DMS114 treated with DMSO at 0.1 percent for 48 hours (cell line): ENCODE data around the gene RALGAPA2.

Source experiments
- DNase-seq: peaks from one replicate; lab custom pipeline; 2025; ENCODE audit not compliant: unreplicated experiment; lab: John Stamatoyannopoulos, UW

The RALGAPA2 gene

DNA sequence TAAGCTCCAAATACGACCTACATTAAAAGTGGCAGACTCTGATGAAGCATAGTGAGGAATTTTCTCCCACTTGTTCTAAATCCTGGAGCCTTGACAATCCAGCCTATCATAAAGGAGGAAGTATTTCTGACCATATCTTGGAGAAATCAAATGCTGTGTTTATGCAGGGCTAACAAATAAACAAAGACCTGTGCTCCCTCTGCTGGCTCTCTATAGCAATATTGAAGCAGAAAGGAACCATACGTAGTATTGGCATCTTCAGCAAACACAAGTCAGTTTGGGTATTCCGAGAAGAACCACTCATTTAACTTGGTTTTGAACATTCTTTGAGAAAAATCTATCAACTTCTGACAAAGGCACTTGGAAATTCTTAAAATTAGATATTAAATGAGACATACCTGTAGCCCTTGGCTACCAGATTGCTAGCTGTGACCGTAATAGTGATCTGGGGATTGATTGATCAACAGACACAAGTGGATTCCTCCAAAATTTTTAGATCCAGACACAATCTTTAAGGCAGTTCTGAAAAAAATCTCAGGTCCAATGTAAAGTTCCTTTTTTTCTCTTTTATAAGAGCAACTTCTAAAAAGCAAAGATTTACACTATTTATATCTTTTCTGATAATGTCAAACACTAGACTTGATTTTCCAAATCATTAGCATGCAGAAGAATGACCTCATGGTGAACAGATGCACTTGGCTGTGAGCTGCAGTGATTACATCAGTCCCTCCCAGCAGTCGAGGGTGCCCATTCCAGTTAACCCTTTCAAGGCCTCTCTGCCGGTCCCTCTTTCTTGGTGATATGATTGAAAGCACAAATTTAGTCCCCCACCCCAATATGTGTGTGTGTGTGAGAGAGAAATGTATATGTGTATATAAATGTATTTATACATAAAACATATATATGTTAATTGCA lies 304.3 kb downstream of the RALGAPA2 start:
- peak; percentile 3 for DNase-seq

- no peak for DNase-seq
Observed at GRCh38 chr20:20406306-20406705, 306.1 kb downstream of the RALGAPA2 start.

GRCh38 chr20:20405623-20406022 lies 306.8 kb downstream of the RALGAPA2 start:
- no peak for DNase-seq

GRCh38 chr20:20404633-20405032 lies 307.8 kb downstream of the RALGAPA2 start:
- DNase-seq = no peak

DNA sequence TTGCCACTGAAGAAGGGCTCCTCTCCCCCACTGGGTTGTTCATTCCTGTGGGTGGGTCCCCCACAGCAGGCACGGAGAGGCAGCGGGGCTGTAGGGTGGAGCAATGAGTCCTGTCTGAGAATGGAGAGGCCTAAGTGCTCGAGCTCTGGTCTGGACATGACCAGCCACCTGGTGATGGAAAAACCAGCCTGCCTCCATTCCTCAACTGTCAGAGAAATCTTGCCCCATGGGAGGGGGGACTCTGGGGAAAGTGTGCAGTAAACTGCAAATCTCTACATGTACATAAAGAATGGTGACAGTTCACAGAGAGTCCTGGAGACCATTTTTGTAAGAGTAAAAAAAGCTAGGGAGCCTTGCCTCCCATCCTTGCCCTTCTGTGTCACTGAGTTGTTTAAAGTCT lies 310.5 kb downstream of the RALGAPA2 start:
- no peak for DNase-seq

DNA sequence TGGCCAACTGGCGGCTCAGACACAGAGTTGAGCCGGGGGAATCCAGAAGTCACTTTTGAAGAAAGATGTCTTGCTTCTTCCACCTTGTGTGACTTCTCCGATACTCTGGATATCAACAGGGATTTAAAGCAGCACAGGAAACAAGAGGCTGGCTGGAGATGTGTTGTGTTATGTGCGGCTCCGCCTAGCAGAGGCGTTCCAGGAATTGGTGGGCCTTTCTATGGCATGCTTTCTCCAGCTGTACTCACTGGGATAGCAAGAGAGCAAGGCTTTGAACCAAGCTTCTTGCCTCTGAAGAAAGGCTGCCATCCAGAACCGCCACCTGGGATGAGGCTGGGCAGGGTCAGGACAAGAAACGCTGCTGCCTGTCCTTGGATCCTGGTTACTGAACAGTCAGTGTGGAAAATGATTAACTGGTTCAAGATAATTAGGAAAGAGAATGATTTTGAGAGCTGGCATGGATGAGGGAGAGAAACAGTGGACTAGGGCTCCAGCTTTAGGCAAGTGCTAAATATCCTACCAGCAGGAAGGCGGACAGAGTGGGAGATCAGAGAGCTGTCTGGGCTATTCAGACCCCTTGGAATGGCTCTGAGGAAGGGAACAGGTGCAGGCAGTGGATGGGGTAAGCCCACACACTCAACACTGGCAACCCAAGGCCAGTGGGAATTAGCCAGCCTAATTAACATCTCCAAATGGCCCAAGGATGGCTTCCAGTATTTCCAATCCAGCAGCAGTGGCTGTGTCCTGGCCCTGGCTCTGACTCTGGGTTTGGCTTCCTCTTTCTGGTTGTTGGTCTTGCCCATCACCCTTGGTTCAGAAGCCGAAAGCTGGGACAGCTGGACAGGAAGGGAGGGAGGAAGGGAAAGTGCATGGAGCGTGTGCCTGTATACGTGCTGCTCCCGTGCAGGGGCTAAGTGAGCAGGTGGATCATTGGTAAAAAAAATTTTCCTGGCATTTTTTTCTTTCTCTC lies 312.6 kb downstream of the RALGAPA2 start:
- no peak for DNase-seq

- no peak for DNase-seq
Observed at GRCh38 chr20:20398123-20398522, 314.3 kb downstream of the RALGAPA2 start.

DNA sequence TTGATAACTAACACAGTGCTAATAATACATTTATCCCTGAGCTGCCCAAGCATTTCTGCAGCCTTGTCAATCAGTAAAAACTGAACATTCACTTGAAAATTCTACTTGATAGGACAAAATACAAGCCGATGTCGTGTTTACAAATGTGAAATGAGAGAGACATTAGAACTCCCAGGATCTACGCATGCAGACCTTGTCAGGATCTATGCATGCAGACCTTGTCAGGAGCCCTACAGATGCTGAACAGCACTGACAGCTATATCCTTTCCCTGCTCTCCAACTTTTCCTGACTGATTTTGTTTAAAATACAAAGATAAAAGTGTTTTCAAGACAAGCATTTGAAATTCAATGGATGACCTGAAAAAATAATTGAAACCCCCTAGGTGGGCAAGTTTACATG lies 315.6 kb downstream of the RALGAPA2 start:
- DNase-seq = no peak

DNA sequence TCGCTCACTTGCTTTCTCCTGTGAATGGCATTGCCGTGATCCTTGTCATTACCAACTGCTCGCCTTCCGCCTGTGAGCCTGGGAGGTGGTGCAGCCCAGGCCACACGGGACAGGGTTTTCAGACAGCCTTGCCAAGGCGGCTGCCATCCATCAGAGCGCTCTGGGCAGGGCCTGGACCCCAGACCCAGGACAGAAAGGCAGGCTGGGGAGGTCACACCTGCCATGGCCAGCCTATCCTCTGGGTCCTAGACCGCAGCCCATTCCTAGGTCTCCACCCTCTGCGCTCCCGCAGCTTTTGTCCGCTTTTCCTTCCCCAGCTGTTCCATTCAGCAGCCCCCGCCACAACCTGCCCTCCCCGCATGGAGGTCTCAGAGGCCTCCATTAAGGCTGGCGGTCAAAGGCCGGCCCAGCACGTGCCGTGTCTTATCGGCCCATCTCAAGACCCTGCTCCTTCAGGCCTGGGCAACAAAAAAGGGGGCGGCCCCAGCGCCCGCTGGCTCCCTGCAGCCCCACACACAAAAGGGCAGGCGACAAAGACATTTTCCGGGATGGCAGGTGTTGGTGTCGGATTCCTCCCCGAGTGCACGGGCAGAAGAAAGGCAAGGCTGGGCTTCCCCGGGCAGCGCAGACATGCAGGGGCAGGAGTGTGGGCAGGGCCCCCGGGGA lies 316.4 kb downstream of the RALGAPA2 start:
- no peak for DNase-seq

- no peak for DNase-seq
Observed at GRCh38 chr20:20395087-20395486, 317.4 kb downstream of the RALGAPA2 start.

- DNase-seq = no peak
Observed at GRCh38 chr20:20393207-20394120, 319.0 kb downstream of the RALGAPA2 start.

DNA sequence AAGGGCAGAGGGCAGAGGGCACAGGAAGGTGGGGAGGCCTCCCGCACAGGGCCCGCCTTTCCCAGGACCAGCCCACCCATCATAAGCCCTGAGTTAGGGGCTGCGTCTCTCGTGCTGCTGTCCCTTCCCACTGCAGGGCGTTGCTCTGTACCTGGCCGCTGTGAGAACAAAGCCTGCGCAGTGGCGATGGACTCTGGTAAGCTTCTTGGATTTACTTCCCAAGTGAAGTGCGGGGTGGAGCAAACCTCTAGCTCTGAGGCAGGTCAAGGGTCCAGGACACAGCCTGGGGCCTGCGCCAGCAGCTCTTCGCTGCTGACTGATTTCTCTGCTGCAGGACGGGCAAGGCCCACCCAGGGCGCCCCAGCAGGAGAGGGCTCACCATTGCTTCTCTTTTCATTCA lies 320.7 kb downstream of the RALGAPA2 start:
- no peak for DNase-seq

DNA sequence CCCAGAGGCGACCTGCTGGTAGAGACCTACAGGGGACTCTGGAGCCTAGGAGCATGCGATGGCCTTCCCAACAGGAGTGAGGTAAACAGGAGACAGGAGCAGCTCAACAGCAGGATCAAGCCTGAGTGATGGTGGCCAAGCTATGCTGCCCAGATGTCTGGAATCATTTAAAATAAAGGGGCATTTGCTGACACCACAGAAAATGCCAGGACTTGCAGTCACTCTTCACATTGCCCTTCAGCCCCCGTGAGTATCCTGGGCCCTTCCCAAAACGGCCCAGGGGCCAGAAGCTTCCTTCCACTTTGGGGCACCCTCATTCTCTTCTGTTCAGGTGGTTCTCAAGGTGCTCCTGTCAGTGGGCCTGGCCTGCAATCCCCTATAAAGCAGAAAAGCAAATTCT lies 321.3 kb downstream of the RALGAPA2 start:
- DNase-seq = no peak

DNA sequence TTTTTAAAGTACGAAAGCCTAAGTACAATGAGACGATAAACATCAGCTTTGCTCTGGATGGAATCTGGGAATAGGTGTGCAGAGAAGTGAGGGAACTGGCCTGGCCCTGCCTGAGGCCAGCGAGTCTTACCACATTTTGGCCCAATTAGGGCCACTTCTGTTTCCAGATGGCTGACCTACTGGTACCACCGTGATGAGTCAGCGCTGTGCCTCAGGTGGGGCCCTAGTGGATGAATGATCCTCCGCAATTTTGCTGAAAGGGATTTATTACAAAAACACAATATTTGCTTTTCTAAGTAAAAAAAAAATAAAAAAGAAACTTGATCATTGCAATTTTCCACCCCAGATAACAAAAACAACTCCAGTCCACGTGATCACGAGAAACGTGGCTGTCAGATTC lies 322.1 kb downstream of the RALGAPA2 start:
- no peak for DNase-seq

GRCh38 chr20:20386192-20386591 lies 326.3 kb downstream of the RALGAPA2 start:
- no peak for DNase-seq

GRCh38 chr20:20375862-20376261 lies 336.6 kb downstream of the RALGAPA2 start:
- no peak for DNase-seq

DNA sequence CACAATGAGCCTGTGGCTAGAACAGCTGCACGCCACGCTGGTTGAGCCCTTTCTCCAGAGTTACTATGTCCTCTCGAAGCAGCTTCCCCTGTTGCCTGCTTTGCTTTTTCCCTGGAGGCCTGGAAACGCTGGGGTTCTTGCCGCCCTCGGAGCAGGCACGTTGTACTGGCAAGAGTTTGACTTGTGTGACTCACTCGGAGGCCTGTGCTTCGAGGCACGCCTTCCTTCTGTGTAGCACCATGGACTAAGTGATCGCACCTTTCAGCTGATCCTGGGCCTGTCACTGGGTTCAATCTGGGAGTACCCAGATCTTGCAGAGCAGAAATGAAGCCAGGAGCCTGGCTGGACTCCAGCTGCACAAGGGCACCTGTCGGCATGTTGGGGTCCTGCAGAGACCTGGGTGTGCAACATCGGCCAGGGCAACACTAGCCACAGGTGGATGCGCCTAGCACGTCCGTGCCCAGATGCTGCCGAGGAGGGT lies 339.3 kb downstream of the RALGAPA2 start:
- no peak for DNase-seq

DNA sequence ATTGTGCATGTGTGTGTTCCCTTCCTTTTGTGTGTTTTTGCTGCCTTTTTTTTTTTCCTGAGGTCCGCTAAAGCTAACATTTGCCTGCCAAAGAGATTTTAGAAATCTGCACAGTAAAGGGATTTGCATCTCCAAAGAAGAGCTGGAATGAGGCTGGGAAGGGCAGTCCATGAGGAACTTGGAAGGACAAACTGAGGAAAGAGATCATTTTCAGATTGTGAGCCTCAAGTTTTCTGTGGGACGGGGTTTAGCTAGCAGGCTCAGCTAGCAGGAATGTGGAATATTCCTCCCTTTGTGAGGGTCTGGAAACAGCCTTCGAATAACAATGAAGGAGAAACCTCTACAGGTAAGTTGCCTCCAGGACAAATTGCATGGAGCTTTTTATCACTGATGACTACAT lies 340.8 kb downstream of the RALGAPA2 start:
- DNase-seq = no peak

- DNase-seq = no peak
Observed at GRCh38 chr20:20371083-20371482, 341.4 kb downstream of the RALGAPA2 start.

DNA sequence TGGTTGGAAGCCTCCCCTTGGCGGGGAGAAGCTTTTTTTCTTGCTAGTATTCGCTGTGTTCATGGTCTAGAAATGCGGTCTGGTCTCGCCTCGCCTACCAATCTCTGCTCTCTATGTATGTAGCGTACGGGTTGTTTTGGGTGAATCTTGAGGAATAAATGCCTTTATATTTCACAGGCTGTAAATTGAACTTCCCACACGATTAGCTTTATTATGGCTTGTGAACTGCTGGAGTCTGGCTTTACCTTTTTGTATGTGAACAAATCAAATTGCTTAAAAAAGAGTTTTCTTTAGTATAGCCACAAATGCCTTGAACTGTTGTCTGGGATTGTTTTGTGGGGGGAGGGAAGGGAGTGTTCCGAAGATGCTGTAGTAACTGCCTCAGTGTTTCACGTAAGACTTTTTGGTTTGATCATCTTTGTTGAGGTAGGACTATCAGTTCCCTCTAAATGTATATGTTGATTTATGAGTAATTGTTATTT lies 342.3 kb downstream of the RALGAPA2 start:
- no peak for DNase-seq
